ENCODE data around the gene HORMAD2. TPM values are rescaled to one million over a fixed set of nuclear protein-coding genes. Genes with fewer than 3 reads are reported as not detected.

The HORMAD2 gene
- total RNA-seq, 1 experiment from 2014 or later, result not detected

GRCh38 chr22:30087611-30088010 lies 7.3 kb downstream of the HORMAD2 start:
- BruUV-seq (replicated peaks), result no TSS peak
- Mint-ChIP-seq H3K9me3 (ENCODE audit: low read depth, unreplicated experiment) (no peaks in the 10 kb centered on the region), H3K4me1 (ENCODE audit: low read depth, unreplicated experiment) (peaks cover 39% of the 10 kb centered on the region), H3K27me3 (ENCODE audit: unreplicated experiment) (no peaks in the 10 kb centered on the region), H3K36me3 (ENCODE audit: insufficient read depth, unreplicated experiment) (no peaks in the 10 kb centered on the region), H3K27ac (ENCODE audit: unreplicated experiment) (no peak overlapping the region), H3K4me3 (ENCODE audit: low read depth, unreplicated experiment) (no peak overlapping the region)
- no peak for DNase-seq
- TF ChIP-seq CTCF (IDR thresholded peaks at IDR 0.05; ENCODE audit: unreplicated experiment), result no peak
- CTCF ChIA-PET, result interaction anchor here (0.7 kb wide), 2 partner anchors 39 to 339 kb away, joined by 3 to 4 read pairs; no protein-coding TSS in a partner anchor
- intact Hi-C loops (cut with micrococcal nuclease; ENCODE audit: unreplicated experiment), result loop anchor here (2.0 to 5.0 kb wide), 5 partner anchors 43 to 690 kb away; no protein-coding TSS in a partner anchor

- H3K4me3 Mint-ChIP-seq (ENCODE audit: low read depth, unreplicated experiment), result no peak overlapping the region
- TF ChIP-seq CTCF (IDR thresholded peaks at IDR 0.05; ENCODE audit: unreplicated experiment), result no peak
- BruUV-seq (replicated peaks), result no TSS peak
Observed at GRCh38 chr22:30088468-30088867, 8.2 kb downstream of the HORMAD2 start.

GRCh38 chr22:30089655-30089974 lies 9.4 kb downstream of the HORMAD2 start:
- no peak for TF ChIP-seq CTCF (IDR thresholded peaks at IDR 0.05; ENCODE audit: unreplicated experiment)
- intact Hi-C loops (cut with micrococcal nuclease; ENCODE audit: unreplicated experiment), result loop anchor here (1.0 to 5.0 kb wide), 6 partner anchors 45 to 692 kb away; no protein-coding TSS in a partner anchor
- no peaks in the 10 kb centered on the region for H3K9me3 Mint-ChIP-seq (ENCODE audit: low read depth, unreplicated experiment)
- H3K27ac Mint-ChIP-seq (ENCODE audit: unreplicated experiment), result peak overlapping the region; percentile 48
- no peak for DNase-seq
- no peaks in the 10 kb centered on the region for H3K27me3 Mint-ChIP-seq (ENCODE audit: unreplicated experiment)
- no peaks in the 10 kb centered on the region for H3K36me3 Mint-ChIP-seq (ENCODE audit: insufficient read depth, unreplicated experiment)
- peaks cover 39% of the 10 kb centered on the region for H3K4me1 Mint-ChIP-seq (ENCODE audit: low read depth, unreplicated experiment)
- CTCF ChIA-PET, result interaction anchor here (0.6 to 2.3 kb wide), 14 partner anchors 84 to 508 kb away, joined by 3 to 11 read pairs (median 4); no protein-coding TSS in a partner anchor
- BruUV-seq (replicated peaks), result no TSS peak
- no peak overlapping the region for H3K4me3 Mint-ChIP-seq (ENCODE audit: low read depth, unreplicated experiment)

More at GRCh38 chr22:30088468-30088867, 8.2 kb downstream of the HORMAD2 start:
- no peak for DNase-seq
- Mint-ChIP-seq H3K36me3 (ENCODE audit: insufficient read depth, unreplicated experiment) (no peaks in the 10 kb centered on the region), H3K4me1 (ENCODE audit: low read depth, unreplicated experiment) (peaks cover 39% of the 10 kb centered on the region), H3K9me3 (ENCODE audit: low read depth, unreplicated experiment) (no peaks in the 10 kb centered on the region), H3K27ac (ENCODE audit: unreplicated experiment) (no peak overlapping the region), H3K27me3 (ENCODE audit: unreplicated experiment) (no peaks in the 10 kb centered on the region)
- CTCF ChIA-PET, result interaction anchor here (1.0 to 2.3 kb wide), 10 partner anchors 83 to 399 kb away, joined by 3 to 11 read pairs (median 5); partner anchors contain the start of genes MTMR3, UQCR10 and ZMAT5
- intact Hi-C loops (cut with micrococcal nuclease; ENCODE audit: unreplicated experiment), result loop anchor here (2.0 to 5.0 kb wide), 5 partner anchors 44 to 691 kb away; no protein-coding TSS in a partner anchor

GRCh38 chr22:30092686-30093085 lies 12.4 kb downstream of the HORMAD2 start:
- no peaks in the 10 kb centered on the region for H3K27me3 Mint-ChIP-seq (ENCODE audit: unreplicated experiment)
- no peaks in the 10 kb centered on the region for H3K9me3 Mint-ChIP-seq (ENCODE audit: low read depth, unreplicated experiment)
- no peak for DNase-seq
- H3K27ac Mint-ChIP-seq (ENCODE audit: unreplicated experiment), result no peak overlapping the region
- CTCF ChIA-PET, result no interaction called here
- peaks cover 20% of the 10 kb centered on the region for H3K4me1 Mint-ChIP-seq (ENCODE audit: low read depth, unreplicated experiment)
- no TSS peak for BruUV-seq (replicated peaks)
- intact Hi-C loops (cut with micrococcal nuclease; ENCODE audit: unreplicated experiment), result no loop called here
- no peak overlapping the region for H3K4me3 Mint-ChIP-seq (ENCODE audit: low read depth, unreplicated experiment)
- no peak for TF ChIP-seq CTCF (IDR thresholded peaks at IDR 0.05; ENCODE audit: unreplicated experiment)
- H3K36me3 Mint-ChIP-seq (ENCODE audit: insufficient read depth, unreplicated experiment), result no peaks in the 10 kb centered on the region

Measured in Calu3 (cell line).